HepG2 (cell line): ENCODE data around the gene C9orf85. TPM values are rescaled to one million over a fixed set of nuclear protein-coding genes. Genes with fewer than 3 reads are reported as not detected.

Source experiments
- CAMTA2 ChIP-seq: sonication (generic); formaldehyde crosslinking; IDR thresholded peaks from 2 replicates; pipeline ENCODE4 v1.4.0; 2020; ENCODE audit warnings: mild to moderate bottlenecking, missing genetic modification reagents, borderline replicate concordance
- FOXP4 ChIP-seq: sonication (generic); formaldehyde crosslinking; IDR thresholded peaks from 2 replicates; pipeline ENCODE4 v1.4.0; 2020; ENCODE audit warnings: missing genetic modification reagents
- GABPA ChIP-seq, 2 experiments: IDR thresholded peaks; 2 replicates each; pipeline ENCODE4 v1.6.1; 2011 to 2016; ENCODE audit warnings: low read depth in 2 of 2, low read length in 1 of 2, missing biosample characterization in 1 of 2, missing genetic modification characterization in 1 of 2
- HOMEZ ChIP-seq: IDR thresholded peaks from 2 replicates; pipeline ENCODE4 v1.6.1; 2016; ENCODE audit warnings: low read depth
- MBNL3 ChIP-seq: fragments of 250-450 bp; sonication (Bioruptor Pico); conservative IDR thresholded peaks from 2 replicates; pipeline ENCODE4 v1.8.0; 2022; ENCODE audit warnings: mild to moderate bottlenecking, inconsistent platforms
- MEIS1 ChIP-seq: sonication (generic); formaldehyde crosslinking; IDR thresholded peaks from 2 replicates; pipeline ENCODE4 v1.9.0; 2021; ENCODE audit warnings: mild to moderate bottlenecking, missing genetic modification reagents, moderate library complexity, borderline replicate concordance
- MXD1 ChIP-seq: sonication (generic); formaldehyde crosslinking; IDR thresholded peaks from 2 replicates; pipeline ENCODE4 v1.4.0; 2020; ENCODE audit warnings: mild to moderate bottlenecking, missing genetic modification reagents
- PHF8 ChIP-seq: sonication (generic); formaldehyde crosslinking; IDR thresholded peaks from 2 replicates; pipeline ENCODE4 v1.5.0; 2020; ENCODE audit warnings: missing genetic modification reagents
- ZBTB37 ChIP-seq: sonication (generic); formaldehyde crosslinking; IDR thresholded peaks from 2 replicates; pipeline ENCODE4 v1.4.0; 2020; ENCODE audit warnings: mild to moderate bottlenecking, missing genetic modification reagents
- ZFP36L1 ChIP-seq: sonication (generic); formaldehyde crosslinking; IDR thresholded peaks from 2 replicates; pipeline ENCODE4 v1.8.0; 2022; ENCODE audit warnings: mild to moderate bottlenecking, missing genetic modification reagents, moderate library complexity
- ZNF101 ChIP-seq: sonication (generic); formaldehyde crosslinking; IDR thresholded peaks from 2 replicates; pipeline ENCODE4 v1.4.0; 2020; ENCODE audit warnings: mild to moderate bottlenecking, low read depth, missing genetic modification reagents, borderline replicate concordance
- ZNF256 ChIP-seq: sonication (generic); formaldehyde crosslinking; conservative IDR thresholded peaks from 2 replicates; pipeline ENCODE4 v1.4.0; 2020; ENCODE audit warnings: missing genetic modification reagents
- ZNF281 ChIP-seq: sonication (generic); formaldehyde crosslinking; IDR thresholded peaks from 2 replicates; pipeline ENCODE4 v1.4.0; 2020; ENCODE audit warnings: missing genetic modification reagents, borderline replicate concordance
- ZNF329 ChIP-seq: sonication (generic); formaldehyde crosslinking; IDR thresholded peaks from 2 replicates; pipeline ENCODE4 v1.9.0; 2021; ENCODE audit warnings: low read depth, mild to moderate bottlenecking, missing genetic modification reagents
- ZNF335 ChIP-seq: sonication (generic); formaldehyde crosslinking; IDR thresholded peaks from 2 replicates; pipeline ENCODE4 v1.4.0; 2020; ENCODE audit warnings: missing genetic modification reagents
- ZNF337 ChIP-seq: sonication (generic); formaldehyde crosslinking; IDR thresholded peaks from 2 replicates; pipeline ENCODE4 v1.5.1; 2020; ENCODE audit warnings: missing genetic modification reagents, low read depth, mild to moderate bottlenecking, borderline replicate concordance
- ZNF513 ChIP-seq: sonication (generic); formaldehyde crosslinking; conservative IDR thresholded peaks from 2 replicates; pipeline ENCODE4 v1.5.0; 2020; ENCODE audit warnings: missing genetic modification reagents
- ZNF549 ChIP-seq: sonication (generic); formaldehyde crosslinking; IDR thresholded peaks from 2 replicates; pipeline ENCODE4 v1.5.0; 2020; ENCODE audit warnings: missing genetic modification reagents
- ZNF564 ChIP-seq: sonication (generic); formaldehyde crosslinking; IDR thresholded peaks from 2 replicates; pipeline ENCODE4 v1.8.1; 2023; ENCODE audit warnings: mild to moderate bottlenecking, missing genetic modification reagents
- polyA plus RNA-seq, 8 experiments: library from polyadenylated mRNA; depleted of rRNA in 3 of 8; stranded (reverse) in 7 of 8; unstranded in 1 of 8; fragments of >200 nt; fragmentation: Illumina TruSeq in 4 of 8; extraction: Trizol in 4 of 8; gene quantifications; 2 replicates each; pipeline versions ENCODE4 v1.2.1 to v1.2.3, GENCODE V29; 2011 to 2016; ENCODE audit warnings: low read depth in 4 of 8, missing spikeins in 1 of 8, mixed read lengths in 1 of 8; ENCODE audit not compliant: insufficient read depth in 1 of 8
- total RNA-seq, 5 experiments: library from RNA; depleted of rRNA; stranded (reverse); fragments of >200 nt; fragmentation: Illumina TruSeq; extraction: Trizol; gene quantifications; 2 replicates each; pipeline ENCODE4 v1.2.3, GENCODE V29; 2016; ENCODE audit warnings: low read depth in 1 of 5

Gene C9orf85
- total and polyA plus RNA-seq, 2 of the 13 experiments (the other 11 are each of a cell fraction or from before 2014, with no cell fraction given) = 9.9 to 13.9 TPM

GRCh38 chr9:71910650-71911060 is 784 bp upstream of the C9orf85 start (continued):
- TF ChIP-seq ZNF281 (no peak), MXD1 (CRISPR knock-in tag) (0 out of 2 replicates have a peak, but pooled peaks have one; percentile 2), PHF8 (peak; percentile 67), ZNF329 (CRISPR knock-in tag) (peak; percentile 67; the same call in 1 of the 2 replicates), ZBTB37 (CRISPR knock-in tag) (no peak), CAMTA2 (CRISPR knock-in tag) (no peak), ZNF549 (no peak), MBNL3 (CRISPR knock-in tag) (no peak), ZNF337 (CRISPR knock-in tag) (no peak), ZNF335 (CRISPR knock-in tag) (no peak), GABPA (IDR thresholded peaks at IDR 0.05; ENCODE audit: low read depth, low read length) (no peak), GABPA (CRISPR knock-in tag; IDR thresholded peaks at IDR 0.05; ENCODE audit: low read depth) (no peak), MEIS1 (CRISPR knock-in tag) (no peak), FOXP4 (no peak), HOMEZ (CRISPR knock-in tag) (no peak), ZNF513 (CRISPR knock-in tag) (no peak), ZNF564 (CRISPR knock-in tag) (no peak), ZNF256 (CRISPR knock-in tag) (no peak), ZNF101 (peak; percentile 49; the same call in 1 of the 2 replicates), ZFP36L1 (no peak)
